Endothelial cell of umbilical vein (primary cell): ENCODE measurements around the gene LRRC72. TPM values are rescaled to one million over a fixed set of nuclear protein-coding genes. Genes with fewer than 3 reads are reported as not detected.

Source experiments
- BruUV-seq: library from RNA; stranded (reverse); fragments of 400-500 nt; replicated peaks from 2 replicates; lab custom pipeline; 2021; lab: Mats Ljungman, UMichigan
- CTCF ChIA-PET: fragments of 300-600, 350-600 bp; sonication (Branson Sonifier 250); formaldehyde crosslinking; loops from one replicate; lab custom pipeline; 2021; ENCODE audit warnings: antibody characterized with exemption, inconsistent platforms; lab: Charles Lee
- POLR2A ChIA-PET: fragments of 300-600, 350-600 bp; sonication (Branson Sonifier 250); formaldehyde crosslinking; loops from one replicate; lab custom pipeline; 2021; ENCODE audit warnings: antibody characterized with exemption, inconsistent platforms; lab: Charles Lee
- DNase-seq: peaks from one replicate; pipeline ENCODE4 v3.0.0-alpha.2; 2011; ENCODE audit warnings: low read depth, low spot score
- FAIRE-seq: peaks from 2 replicates; lab custom pipeline; 2011; peaks lifted over from hg19 to GRCh38; lab: Jason Lieb, UNC
- H2AFZ ChIP-seq: 2 replicates; pipeline ENCODE4 v1.6.0; 2012; ENCODE audit warnings: low read depth, low read length, control low read depth, inconsistent platforms
- H3K27ac ChIP-seq: 2 replicates; pipeline ENCODE4 v1.5.1; 2011; ENCODE audit warnings: low read depth, mild to moderate bottlenecking, control low read depth, low read length, moderate library complexity; ENCODE audit not compliant: insufficient read depth
- H3K27me3 ChIP-seq, 2 experiments: 2 replicates each; pipeline versions ENCODE4 v1.6.0 to v1.6.1; 2011; ENCODE audit warnings: low read length in 2 of 2, mixed read lengths in 1 of 2; ENCODE audit not compliant: control insufficient read depth in 2 of 2, insufficient read depth in 2 of 2
- H3K36me3 ChIP-seq, 2 experiments: 2 replicates in 1 of 2; 3 replicates in 1 of 2; pipeline ENCODE4 v1.5.1; 2011; ENCODE audit warnings: low read length in 2 of 2, mild to moderate bottlenecking in 1 of 2, moderate library complexity in 1 of 2; ENCODE audit not compliant: control insufficient read depth in 2 of 2, insufficient read depth in 2 of 2; ENCODE audit errors: extremely low read depth in 1 of 2
- H3K4me1 ChIP-seq: 3 replicates; pipeline ENCODE4 v1.5.1; 2011; ENCODE audit warnings: mild to moderate bottlenecking, low read length; ENCODE audit not compliant: control insufficient read depth, insufficient read depth; ENCODE audit errors: extremely low read depth
- H3K4me2 ChIP-seq: 2 replicates; pipeline ENCODE4 v1.6.1; 2011; ENCODE audit warnings: low read length, control low read depth, mixed read lengths; ENCODE audit not compliant: insufficient read depth
- H3K4me3 ChIP-seq, 3 experiments: fragments of 200-600 bp in 1 of 3; sonication (generic), shearing (Covaris generic) in 1 of 3; replicated peaks in 1 of 3; 2 replicates each; pipeline ENCODE4 v1.5.1; 2011 to 2016; ENCODE audit warnings: control low read depth in 3 of 3, low read length in 3 of 3, mild to moderate bottlenecking in 2 of 3, inconsistent platforms in 1 of 3, low read depth in 1 of 3, moderate library complexity in 1 of 3; ENCODE audit not compliant: insufficient read depth in 1 of 3
- H3K79me2 ChIP-seq: 2 replicates; pipeline ENCODE4 v1.6.0; 2012; ENCODE audit warnings: low read length, inconsistent platforms; ENCODE audit not compliant: control insufficient read depth, insufficient read depth
- H3K9ac ChIP-seq: replicated peaks from 2 replicates; pipeline ENCODE3; 2011; ENCODE audit warnings: low read length, control low read depth; ENCODE audit not compliant: insufficient read depth; ENCODE audit errors: extremely low read depth
- H3K9me1 ChIP-seq: replicated peaks from 3 replicates; pipeline ENCODE4 v1.6.0; 2011; ENCODE audit warnings: mild to moderate bottlenecking, low read length; ENCODE audit not compliant: control insufficient read depth, insufficient read depth; ENCODE audit errors: extremely low read depth
- H3K9me3 ChIP-seq: replicated peaks from 2 replicates; pipeline ENCODE4 v1.5.1; 2012; ENCODE audit warnings: low read length, inconsistent platforms; ENCODE audit not compliant: control insufficient read depth, insufficient read depth
- H4K20me1 ChIP-seq: replicated peaks from 2 replicates; pipeline ENCODE3; 2011; ENCODE audit warnings: mild to moderate bottlenecking, low read length; ENCODE audit not compliant: control insufficient read depth, insufficient read depth; ENCODE audit errors: extremely low read depth
- CTCF ChIP-seq, 2 donors: IDR thresholded peaks; 1 replicate in 1 of 2; 2 replicates in 1 of 2; pipeline ENCODE4 v1.5.1; 2011; ENCODE audit warnings: low read length in 2 of 2, mild to moderate bottlenecking in 2 of 2, moderate library complexity in 2 of 2, control low read depth in 1 of 2, inconsistent platforms in 1 of 2, low read depth in 1 of 2; ENCODE audit not compliant: insufficient read depth in 1 of 2; ENCODE audit errors: extremely low read depth in 1 of 2
- EZH2 ChIP-seq: IDR thresholded peaks from 2 replicates; pipeline ENCODE4 v1.6.1; 2012; ENCODE audit warnings: borderline replicate concordance, low read depth, mild to moderate bottlenecking, moderate library complexity, low read length, inconsistent platforms; ENCODE audit not compliant: severe bottlenecking
- FOS ChIP-seq: IDR thresholded peaks from 2 replicates; pipeline ENCODE4 v1.6.1; 2011; ENCODE audit warnings: mild to moderate bottlenecking, low read length, moderate library complexity, borderline replicate concordance; ENCODE audit not compliant: insufficient read depth
- GATA2 ChIP-seq: IDR thresholded peaks from 2 replicates; pipeline ENCODE4 v1.7.0; 2011; ENCODE audit warnings: low read depth, mild to moderate bottlenecking, moderate library complexity, mixed read lengths, low read length; ENCODE audit not compliant: insufficient read length, insufficient read depth
- JUN ChIP-seq: IDR thresholded peaks from 2 replicates; pipeline ENCODE4 v1.6.1; 2011; ENCODE audit warnings: borderline replicate concordance, low read depth; ENCODE audit not compliant: insufficient read length, insufficient read depth
- MAX ChIP-seq: IDR thresholded peaks from 2 replicates; pipeline ENCODE4 v1.6.1; 2011; ENCODE audit not compliant: insufficient read depth, insufficient read length
- MYC ChIP-seq: IDR thresholded peaks from one replicate; pipeline ENCODE4 v1.6.1; 2011; ENCODE audit warnings: mild to moderate bottlenecking, low read depth, low read length
- POLR2A ChIP-seq: IDR thresholded peaks from 2 replicates; pipeline ENCODE4 v1.6.1; 2012; ENCODE audit warnings: low read depth, mild to moderate bottlenecking, control low read depth, low read length
- POLR2AphosphoS5 ChIP-seq: IDR thresholded peaks from 2 replicates; pipeline ENCODE4 v1.6.1; 2012; ENCODE audit warnings: low read depth, mild to moderate bottlenecking, control low read depth, low read length, moderate library complexity; ENCODE audit not compliant: insufficient read depth
- dilution Hi-C: fragments of 300-500 bp; cut with MboI; formaldehyde crosslinking; loops from one replicate; pipeline ENCODE4 v1.15.0; 2019; ENCODE audit warnings: low sequenced_read_pairs; ENCODE audit not compliant: extremely low pct_ligation_motif_present
- intact Hi-C: fragments of 100-400 bp; cut with micrococcal nuclease; formaldehyde crosslinking; loops from one replicate; pipeline ENCODE4 v1.10.0; 2022
- polyA plus RNA-seq, 4 experiments: library from polyadenylated mRNA; depleted of rRNA in 3 of 4; stranded (reverse) in 3 of 4; unstranded in 1 of 4; fragments of >200 nt; gene quantifications; 2 replicates each; pipeline versions ENCODE4 v1.2.1 to v1.2.3, GENCODE V29; 2011 to 2012; ENCODE audit warnings: missing spikeins in 1 of 4
- total RNA-seq: library from RNA; stranded (reverse); gene quantifications from 2 replicates; pipeline ENCODE4 v1.2.3, GENCODE V29; 2021

Gene LRRC72
- total and polyA plus RNA-seq, 2 donors (not counting 3 experiments of a cell fraction or from before 2014, with no cell fraction given), result not detected

GRCh38 chr7:16494955-16495719, 31.5 kb upstream of the LRRC72 start:
- Histone ChIP-seq H3K9me3 (no peaks in the 10 kb centered on the region), H3K79me2 (no peaks in the 10 kb centered on the region), H3K4me1 (no peaks in the 10 kb centered on the region), H2AFZ (no peak overlapping the region), H3K9ac (no peak overlapping the region), H3K36me3 (no peaks in the 10 kb centered on the region), H3K4me2 (no peak overlapping the region), H3K27ac (no peak overlapping the region), H4K20me1 (no peaks in the 10 kb centered on the region), H3K9me1 (no peaks in the 10 kb centered on the region), H3K27me3 (no peaks in the 10 kb centered on the region), H3K4me3 (no peak overlapping the region)
- intact Hi-C loops (no loop called here), dilution Hi-C loops (no loop called here)
- TF ChIP-seq JUN (no peak), GATA2 (no peak), MAX (no peak), POLR2AphosphoS5 (no peak), EZH2 (no peak), CTCF (IDR thresholded peaks at IDR 0.05; ENCODE audit: extremely low read depth in 1 of 2, insufficient read depth in 1 of 2, low read depth in 1 of 2, low read length in 2 of 2) (no peak), POLR2A (no peak), FOS (no peak), MYC (no peak)
- ChIA-PET POLR2A (no interaction called here), CTCF (no interaction called here)
- BruUV-seq, result no TSS peak
- DNase-seq (no peak), FAIRE-seq (no peak)
